Astrocyte (in vitro differentiated cells and primary cell): ENCODE results near the gene RUNX1. TPM values are rescaled to one million over a fixed set of nuclear protein-coding genes. Genes with fewer than 3 reads are reported as not detected.

Source experiments
- DNase-seq: peaks from one replicate; pipeline ENCODE4 v3.0.0-alpha.2; 2010; ENCODE audit warnings: low read depth
- FAIRE-seq: peaks from 2 replicates; lab custom pipeline; 2011; peaks lifted over from hg19 to GRCh38; lab: Jason Lieb, UNC
- H2AFZ ChIP-seq: 2 replicates; pipeline ENCODE4 v1.6.0; 2012; ENCODE audit warnings: low read depth, low read length, inconsistent platforms
- H3K27ac ChIP-seq: 2 replicates; pipeline ENCODE4 v1.5.1; 2011; ENCODE audit warnings: low read depth, low read length, inconsistent platforms
- H3K27me3 ChIP-seq: 2 replicates; pipeline ENCODE4 v1.6.0; 2011; ENCODE audit warnings: low read length, inconsistent platforms; ENCODE audit not compliant: insufficient read depth
- H3K36me3 ChIP-seq: 2 replicates; pipeline ENCODE4 v1.5.1; 2011; ENCODE audit warnings: low read length, inconsistent platforms; ENCODE audit not compliant: insufficient read depth
- H3K4me1 ChIP-seq: 2 replicates; pipeline ENCODE4 v1.5.1; 2011; ENCODE audit warnings: low read length, inconsistent platforms; ENCODE audit not compliant: insufficient read depth
- H3K4me2 ChIP-seq: 2 replicates; pipeline ENCODE4 v1.6.0; 2012; ENCODE audit warnings: low read length, inconsistent platforms
- H3K4me3 ChIP-seq: 2 replicates; pipeline ENCODE4 v1.5.1; 2011; ENCODE audit warnings: low read depth, mild to moderate bottlenecking, low read length, inconsistent platforms; ENCODE audit not compliant: insufficient read depth
- H3K79me2 ChIP-seq: 2 replicates; pipeline ENCODE4 v1.6.0; 2012; ENCODE audit warnings: mild to moderate bottlenecking, low read length, inconsistent platforms; ENCODE audit not compliant: insufficient read depth
- H3K9ac ChIP-seq: 2 replicates; pipeline ENCODE4 v1.6.0; 2012; ENCODE audit warnings: mild to moderate bottlenecking, low read length, inconsistent platforms
- H3K9me3 ChIP-seq: 2 replicates; pipeline ENCODE4 v1.5.1; 2012; ENCODE audit warnings: low read depth, mild to moderate bottlenecking, low read length, inconsistent platforms; ENCODE audit not compliant: insufficient read depth
- H4K20me1 ChIP-seq: 2 replicates; pipeline ENCODE4 v1.6.0; 2012; ENCODE audit warnings: low read length, inconsistent platforms; ENCODE audit not compliant: insufficient read depth
- H3K27ac Mint-ChIP-seq: one replicate; pipeline ENCODE4 v1.8.0; 2021; ENCODE audit warnings: mild to moderate bottlenecking, mixed read lengths; ENCODE audit not compliant: unreplicated experiment
- H3K27me3 Mint-ChIP-seq: one replicate; pipeline ENCODE4 v1.8.0; 2021; ENCODE audit warnings: low read depth, mixed read lengths; ENCODE audit not compliant: unreplicated experiment
- H3K36me3 Mint-ChIP-seq: one replicate; pipeline ENCODE4 v1.8.0; 2021; ENCODE audit warnings: low read depth, mixed read lengths; ENCODE audit not compliant: unreplicated experiment
- H3K4me1 Mint-ChIP-seq: one replicate; pipeline ENCODE4 v1.8.0; 2021; ENCODE audit warnings: low read depth, mixed read lengths; ENCODE audit not compliant: unreplicated experiment
- H3K4me3 Mint-ChIP-seq: one replicate; pipeline ENCODE4 v1.8.0; 2021; ENCODE audit warnings: mild to moderate bottlenecking, moderate library complexity, mixed read lengths; ENCODE audit not compliant: unreplicated experiment
- H3K9me3 Mint-ChIP-seq: one replicate; pipeline ENCODE4 v1.8.0; 2021; ENCODE audit warnings: mild to moderate bottlenecking, mixed read lengths; ENCODE audit not compliant: unreplicated experiment
- CTCF ChIP-seq: IDR thresholded peaks from 2 replicates; pipeline ENCODE4 v1.5.1; 2011; ENCODE audit warnings: low read depth, mild to moderate bottlenecking, inconsistent platforms, low read length, moderate library complexity; ENCODE audit not compliant: insufficient read depth
- EZH2 ChIP-seq: IDR thresholded peaks from 2 replicates; pipeline ENCODE4 v1.6.1; 2012; ENCODE audit warnings: mild to moderate bottlenecking, low read length, inconsistent platforms; ENCODE audit not compliant: insufficient read depth
- total RNA-seq: library from RNA; stranded (reverse); gene quantifications from 2 replicates; pipeline ENCODE4 v1.2.1, GENCODE V29; 2021

Gene RUNX1
- total RNA-seq, 1 donor from 2014 or later = 84.6 TPM

- Mint-ChIP-seq H3K27ac (peak overlapping the region; percentile 13), H3K36me3 (peaks cover 7% of the 10 kb centered on the region), H3K27me3 (no peaks in the 10 kb centered on the region), H3K4me1 (peaks cover 28% of the 10 kb centered on the region), H3K4me3 (no peak overlapping the region), H3K9me3 (no peaks in the 10 kb centered on the region)
- no peaks in the 10 kb centered on the region for H3K27me3 ChIP-seq
- no peaks in the 10 kb centered on the region for H3K9me3 ChIP-seq
- H3K4me1 ChIP-seq = peaks cover 13% of the 10 kb centered on the region
- no peak overlapping the region for H3K9ac ChIP-seq
- TF ChIP-seq EZH2 = no peak
- no peak for TF ChIP-seq CTCF
- H3K27ac ChIP-seq = no peak overlapping the region
- peaks cover 3% of the 10 kb centered on the region for H3K79me2 ChIP-seq
- no peak overlapping the region for H3K4me2 ChIP-seq
- no peak overlapping the region for H2AFZ ChIP-seq
- no peak overlapping the region for H3K4me3 ChIP-seq
- FAIRE-seq (no peak), DNase-seq (no peak)
- no peaks in the 10 kb centered on the region for H4K20me1 ChIP-seq
- no peaks in the 10 kb centered on the region for H3K36me3 ChIP-seq
Observed at GRCh38 chr21:34926803-34927467, 122.2 kb downstream of the RUNX1 start.

GRCh38 chr21:34925597-34925996 lies 123.5 kb downstream of the RUNX1 start:
- Histone ChIP-seq H2AFZ (no peak overlapping the region), H4K20me1 (no peaks in the 10 kb centered on the region), H3K79me2 (peaks cover 3% of the 10 kb centered on the region), H3K27me3 (no peaks in the 10 kb centered on the region), H3K4me1 (peaks cover 4% of the 10 kb centered on the region), H3K27ac (no peak overlapping the region), H3K9ac (no peak overlapping the region), H3K9me3 (no peaks in the 10 kb centered on the region), H3K36me3 (no peaks in the 10 kb centered on the region), H3K4me3 (no peak overlapping the region), H3K4me2 (no peak overlapping the region)
- Mint-ChIP-seq H3K9me3 (no peaks in the 10 kb centered on the region), H3K4me1 (peaks cover 23% of the 10 kb centered on the region), H3K27ac (peak overlapping the region; percentile 22), H3K4me3 (no peak overlapping the region), H3K36me3 (peaks cover 8% of the 10 kb centered on the region), H3K27me3 (no peaks in the 10 kb centered on the region)
- FAIRE-seq (no peak), DNase-seq (no peak)
- TF ChIP-seq EZH2 (no peak), CTCF (no peak)

- H3K36me3 ChIP-seq = no peaks in the 10 kb centered on the region
- H4K20me1 ChIP-seq = no peaks in the 10 kb centered on the region
- Mint-ChIP-seq H3K4me1 (peaks cover 19% of the 10 kb centered on the region), H3K9me3 (no peaks in the 10 kb centered on the region), H3K27ac (no peak overlapping the region), H3K4me3 (no peak overlapping the region), H3K36me3 (peaks cover 8% of the 10 kb centered on the region), H3K27me3 (no peaks in the 10 kb centered on the region)
- no peak overlapping the region for H3K27ac ChIP-seq
- TF ChIP-seq EZH2 = no peak
- TF ChIP-seq CTCF = no peak
- H2AFZ ChIP-seq = no peak overlapping the region
- no peak overlapping the region for H3K9ac ChIP-seq
- H3K79me2 ChIP-seq = peaks cover 3% of the 10 kb centered on the region
- H3K27me3 ChIP-seq = no peaks in the 10 kb centered on the region
- peak; percentile 20 for FAIRE-seq
- no peaks in the 10 kb centered on the region for H3K9me3 ChIP-seq
- H3K4me1 ChIP-seq = no peaks in the 10 kb centered on the region
- no peak overlapping the region for H3K4me3 ChIP-seq
- no peak overlapping the region for H3K4me2 ChIP-seq
- DNase-seq = no peak
Observed at GRCh38 chr21:34924771-34925419, 124.2 kb downstream of the RUNX1 start.
